Activated CD4-positive, alpha-beta T cell treated with anti-CD3 and anti-CD28 coated beads for 24 hours (primary cell): ENCODE measurements around the gene MAP3K4.
"Not testable (repeated sequence)": the region's sequence is repeated elsewhere in the genome, so short reads cannot be mapped to it uniquely, and the experiment has no call there.

Source experiments
- DNase-seq, 2 donors: peaks; one replicate each; pipeline ENCODE4 v3.0.0-alpha.2; 2020; ENCODE audit warnings: low read depth in 2 of 2

Gene MAP3K4

DNA sequence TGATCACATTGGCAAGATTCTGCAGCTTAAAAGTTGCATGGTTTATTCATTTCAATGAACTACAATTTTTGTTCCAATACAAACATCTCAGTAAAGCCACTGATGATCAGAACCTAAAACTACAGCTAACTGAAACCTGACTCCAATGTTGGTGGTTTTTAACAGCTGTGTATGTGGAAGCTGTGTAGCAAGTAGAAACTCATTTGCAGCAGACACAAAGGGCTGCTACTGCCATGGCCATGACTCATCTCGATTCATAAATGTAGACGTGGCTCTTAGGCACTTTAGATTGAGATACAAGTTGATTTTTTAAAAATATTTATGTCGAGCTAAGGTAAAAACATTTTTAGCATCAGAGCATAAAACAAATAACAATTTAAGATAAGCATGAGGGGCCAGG lies 19.5 kb upstream of the MAP3K4 start:
- DNase-seq = no peak

DNA sequence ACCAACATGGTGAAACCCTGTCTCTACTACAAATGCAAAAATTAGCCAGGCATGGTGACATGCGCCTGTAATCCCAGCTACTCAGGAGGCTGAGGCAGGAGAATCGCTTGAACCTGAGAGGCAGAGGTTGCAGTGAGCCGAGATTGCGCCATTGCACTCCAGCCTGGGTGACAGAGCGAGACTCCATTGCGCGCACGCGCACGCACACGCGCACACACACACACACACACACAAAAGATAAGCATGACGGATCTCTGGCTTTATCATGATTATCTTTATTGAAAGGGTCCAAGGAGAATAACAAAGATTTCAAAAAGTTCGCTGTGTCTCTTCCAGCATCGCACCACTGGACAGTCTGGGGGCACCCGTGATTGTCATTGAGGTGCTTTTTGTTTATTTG lies 19.0 kb upstream of the MAP3K4 start:
- DNase-seq = not testable (repeated sequence)

GRCh38 chr6:160973311-160974250 lies 18.0 kb upstream of the MAP3K4 start:
- DNase-seq = no peak

DNA sequence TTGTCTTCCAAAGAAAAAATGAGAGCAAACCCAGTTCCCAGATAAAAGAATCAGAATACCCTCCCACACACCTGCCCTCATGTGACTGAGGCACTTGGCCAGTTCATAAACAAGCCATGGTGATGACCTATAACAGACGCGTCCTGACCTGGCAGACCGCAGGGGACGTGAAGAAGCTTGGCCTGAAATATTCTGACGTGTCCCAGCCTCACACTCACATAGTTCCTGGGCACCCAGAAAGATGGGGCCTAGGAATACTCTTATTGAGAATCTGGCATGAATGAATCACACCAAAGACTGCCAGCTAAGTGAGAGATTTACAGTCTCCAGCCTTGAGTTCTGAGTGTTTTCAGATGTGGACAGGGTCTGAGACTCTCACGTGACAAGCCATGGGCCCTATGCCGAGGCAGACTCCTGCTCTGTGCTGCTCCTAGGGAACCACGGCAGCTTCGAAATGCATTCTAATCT lies 17.2 kb upstream of the MAP3K4 start:
- no peak for DNase-seq

DNA sequence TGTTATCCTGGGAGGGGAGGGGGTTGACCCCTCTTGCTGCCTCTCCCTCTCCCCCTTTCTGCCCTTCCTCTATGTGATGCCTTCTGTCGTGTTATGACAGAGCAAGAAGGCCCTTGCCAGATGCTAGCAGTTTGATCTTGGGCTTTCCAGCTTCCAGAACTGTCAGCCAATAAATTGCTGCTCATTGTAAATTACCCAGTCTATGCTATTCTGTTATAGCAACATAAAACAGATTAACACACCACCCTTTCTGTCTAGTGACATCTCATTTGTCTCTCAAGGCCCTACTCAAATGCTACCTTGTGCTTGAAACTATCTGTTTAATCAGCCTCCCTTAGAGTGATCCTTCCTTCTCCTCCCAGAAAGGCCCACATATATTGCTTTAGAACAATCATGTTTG lies 16.4 kb upstream of the MAP3K4 start:
- no peak for DNase-seq

- DNase-seq = not testable (repeated sequence)
Measured at GRCh38 chr6:160975961-160976360, 15.6 kb upstream of the MAP3K4 start.

- no peak for DNase-seq
Measured at GRCh38 chr6:160978141-160978901, 13.2 kb upstream of the MAP3K4 start.

DNA sequence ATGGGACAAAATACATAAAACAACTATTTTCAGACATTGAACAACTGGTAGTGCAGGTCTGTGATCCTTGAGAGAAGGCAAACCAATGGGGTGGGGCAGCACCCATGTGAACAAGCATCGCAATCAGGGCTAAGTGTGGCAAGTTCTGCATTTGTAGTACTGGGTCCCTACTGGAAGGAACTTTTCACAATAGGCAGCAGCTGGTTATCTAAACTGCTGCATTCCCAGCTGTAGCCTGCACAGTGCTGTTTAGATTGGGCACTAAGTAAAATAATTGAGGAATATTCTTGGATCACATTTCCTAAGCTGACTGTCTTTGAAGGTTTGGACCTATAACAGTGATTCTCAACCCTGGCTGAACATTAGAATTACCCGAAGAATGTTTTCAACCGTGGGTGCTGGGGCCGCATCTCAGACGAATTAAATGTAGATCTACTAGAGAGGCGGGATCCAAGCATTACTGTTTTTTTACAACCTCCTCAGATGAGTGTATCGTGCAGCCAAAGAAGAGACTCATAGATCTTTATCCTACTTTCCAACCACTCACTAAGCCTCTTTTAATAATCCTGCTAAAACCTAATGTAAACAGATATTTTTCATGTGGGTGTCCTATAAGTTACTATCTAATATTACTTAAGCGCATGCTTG lies 12.4 kb upstream of the MAP3K4 start:
- no peak for DNase-seq

GRCh38 chr6:160983377-160983948 lies 8.1 kb upstream of the MAP3K4 start:
- not testable (repeated sequence) for DNase-seq

DNA sequence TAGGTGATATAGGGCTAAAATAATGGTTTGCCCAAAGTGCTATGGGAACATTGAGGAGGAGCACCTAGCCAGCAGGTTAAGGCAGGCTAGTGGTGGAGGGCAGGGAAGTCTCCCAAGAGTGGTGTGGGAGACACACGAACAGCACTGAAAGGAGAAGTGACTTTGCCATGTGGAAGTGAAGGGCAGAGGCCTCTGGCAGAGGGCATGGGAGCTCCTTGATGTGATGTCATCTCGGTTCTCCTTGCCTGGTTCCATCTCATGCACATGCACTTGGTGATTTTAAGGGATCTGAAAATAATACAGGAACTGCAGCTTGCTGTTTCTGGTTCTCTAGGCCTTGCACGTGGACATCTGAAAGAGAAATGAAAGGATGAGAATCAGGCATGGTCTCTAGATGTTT lies 4.7 kb upstream of the MAP3K4 start:
- no peak for DNase-seq

DNA sequence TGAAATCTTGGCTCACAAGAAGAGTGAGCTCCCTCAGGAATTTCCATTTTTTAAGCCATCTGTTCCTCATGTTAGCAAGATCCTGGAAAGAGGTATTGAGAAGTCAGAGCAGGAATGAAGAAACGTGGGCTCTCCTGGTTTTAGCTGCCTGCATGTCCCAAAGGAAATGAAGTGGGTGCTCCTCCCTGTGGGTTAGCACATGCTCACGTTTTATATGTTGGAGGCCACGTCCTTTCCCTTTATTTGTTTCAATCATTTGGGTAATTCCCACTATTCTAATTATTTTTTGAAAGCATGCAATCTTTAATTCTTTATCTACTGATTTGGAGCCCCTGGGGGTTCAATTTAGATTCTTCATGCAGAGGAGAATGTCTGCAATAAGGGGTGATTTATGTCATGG lies 4.3 kb upstream of the MAP3K4 start:
- DNase-seq = no peak

DNA sequence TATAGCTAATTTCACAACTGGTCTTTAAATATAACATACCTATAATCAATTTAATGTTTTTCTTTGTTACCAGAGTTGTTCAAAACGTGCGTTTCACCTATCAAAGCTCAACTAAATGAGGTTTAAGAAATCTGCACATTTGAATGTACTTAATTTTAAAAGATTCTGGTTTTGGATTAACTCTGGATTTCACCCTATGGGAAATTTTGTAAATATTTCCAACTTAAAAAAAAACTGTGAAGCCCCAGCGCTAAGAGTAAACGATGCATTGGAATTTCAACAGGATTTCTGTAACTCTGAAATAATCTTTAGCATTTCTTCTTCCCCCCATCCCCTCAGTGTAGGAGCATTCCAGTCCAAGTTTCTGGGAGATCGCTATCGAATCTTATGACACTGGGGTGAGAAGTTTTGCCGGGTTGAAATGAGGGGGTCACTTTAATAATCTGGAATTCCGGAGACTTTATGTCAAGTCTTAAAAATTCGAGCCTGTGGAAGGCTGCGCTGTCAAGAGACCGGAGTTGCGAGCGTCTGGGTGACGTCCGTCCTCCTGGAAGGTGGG lies 643 bp upstream of the MAP3K4 start:
- no peak for DNase-seq

GRCh38 chr6:160992061-160992979 lies 751 bp downstream of the MAP3K4 start:
- peak; percentile 19 to 43 for DNase-seq

GRCh38 chr6:160992980-160993314 lies 1.4 kb downstream of the MAP3K4 start:
- DNase-seq = no peak

GRCh38 chr6:160995271-160995670 lies 3.7 kb downstream of the MAP3K4 start:
- DNase-seq = no peak

- DNase-seq = no peak
Measured at GRCh38 chr6:160996131-160996601, 4.6 kb downstream of the MAP3K4 start.

DNA sequence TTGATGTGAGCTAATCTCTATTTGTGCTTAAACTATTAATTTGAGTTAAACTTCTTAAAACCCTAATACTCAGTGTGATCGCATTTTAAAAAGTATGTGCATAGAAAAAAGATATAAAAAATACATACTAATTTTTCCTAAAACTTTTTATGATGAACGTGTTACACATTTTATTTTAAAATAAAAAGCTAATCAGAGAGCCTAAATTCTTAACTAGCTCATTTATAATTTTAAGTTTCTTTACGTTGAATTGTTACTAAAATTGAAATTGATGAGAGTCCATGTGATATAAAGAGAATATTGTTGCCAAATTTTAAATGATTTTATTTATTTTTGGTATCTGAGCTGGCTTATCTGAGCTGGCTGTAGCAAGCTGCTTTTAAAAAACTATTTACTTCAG lies 6.6 kb downstream of the MAP3K4 start:
- no peak for DNase-seq

DNA sequence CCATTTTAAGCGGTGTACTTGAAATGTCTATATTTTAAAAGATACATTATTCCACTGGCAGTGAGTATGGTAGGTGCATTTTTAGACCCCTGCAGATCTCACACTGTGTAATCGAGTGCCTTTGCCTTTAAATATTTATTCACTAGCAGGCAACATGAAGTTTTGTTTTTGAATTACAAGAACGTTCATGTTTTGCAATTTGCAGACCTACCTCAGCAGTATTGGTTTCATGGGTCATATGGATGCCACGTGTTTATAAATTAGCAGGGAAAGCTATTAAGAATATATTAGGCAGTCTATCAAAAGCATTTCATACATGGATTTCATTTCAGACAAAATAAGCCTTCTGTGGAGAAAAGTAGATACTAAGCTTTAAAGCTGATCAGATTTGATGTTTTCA lies 7.2 kb downstream of the MAP3K4 start:
- no peak for DNase-seq

DNA sequence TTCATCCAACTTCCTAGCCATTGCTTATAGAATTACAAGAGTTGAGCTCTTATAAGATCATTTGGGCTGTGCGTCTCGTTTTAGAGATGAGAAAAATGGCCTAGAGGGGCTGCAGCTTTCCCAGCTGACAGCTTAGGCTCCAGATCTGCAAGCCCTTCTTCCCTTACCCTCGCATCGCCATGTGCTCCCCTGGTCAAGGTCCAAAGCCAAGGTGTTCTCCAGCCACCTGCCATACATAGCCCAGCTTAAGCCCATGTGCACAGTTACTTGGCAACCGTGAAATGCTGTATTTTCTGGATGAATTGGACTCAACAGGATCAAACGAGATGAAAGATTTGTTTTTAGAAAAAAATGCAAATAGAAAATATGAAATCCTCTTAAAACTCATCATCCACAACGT lies 7.9 kb downstream of the MAP3K4 start:
- no peak for DNase-seq

- DNase-seq = no peak
Measured at GRCh38 chr6:161000632-161001031, 9.1 kb downstream of the MAP3K4 start.

GRCh38 chr6:161001421-161001820 lies 9.9 kb downstream of the MAP3K4 start:
- no peak for DNase-seq
